GM23248 (cell line): ENCODE measurements around the gene LRPAP1. TPM values are rescaled to one million over a fixed set of nuclear protein-coding genes. Genes with fewer than 3 reads are reported as not detected.

Experiments used
- DNase-seq: peaks from one replicate; pipeline ENCODE4 v3.0.0-alpha.2; 2015
- H2AFZ ChIP-seq: fragments of 200-600 bp; sonication (generic); 2 replicates; pipeline ENCODE4 v1.6.1; 2016; ENCODE audit warnings: antibody characterized with exemption
- H3F3A ChIP-seq: fragments of 200-600 bp; sonication (generic); 2 replicates; pipeline ENCODE4 v1.6.1; 2016; ENCODE audit warnings: mild to moderate bottlenecking, antibody characterized with exemption, mixed run types; ENCODE audit not compliant: insufficient read depth
- H3K27ac ChIP-seq: fragments of 200-600 bp; sonication (generic); 2 replicates; pipeline ENCODE4 v1.5.1; 2016; ENCODE audit warnings: mild to moderate bottlenecking
- H3K27me3 ChIP-seq: fragments of 200-600 bp; sonication (generic); replicated peaks from 2 replicates; pipeline ENCODE4 v1.6.1; 2016; ENCODE audit warnings: mild to moderate bottlenecking; ENCODE audit not compliant: insufficient read depth
- H3K36me3 ChIP-seq: fragments of 200-600 bp; sonication (generic); 2 replicates; pipeline ENCODE4 v1.6.1; 2016; ENCODE audit warnings: low read depth, mild to moderate bottlenecking
- H3K4me1 ChIP-seq: fragments of 200-600 bp; sonication (generic); 2 replicates; pipeline ENCODE4 v1.6.1; 2016; ENCODE audit warnings: mild to moderate bottlenecking; ENCODE audit not compliant: insufficient read depth
- H3K4me2 ChIP-seq: fragments of 200-600 bp; sonication (generic); one replicate; pipeline ENCODE4 v1.6.1; 2016; ENCODE audit warnings: mild to moderate bottlenecking; ENCODE audit not compliant: unreplicated experiment
- H3K4me3 ChIP-seq: fragments of 200-600 bp; sonication (generic); 2 replicates; pipeline ENCODE4 v1.5.1; 2016; ENCODE audit warnings: mild to moderate bottlenecking
- H3K79me2 ChIP-seq: fragments of 200-600 bp; sonication (generic); 2 replicates; pipeline ENCODE4 v1.6.1; 2016; ENCODE audit warnings: mild to moderate bottlenecking; ENCODE audit not compliant: insufficient read depth
- H3K9ac ChIP-seq: fragments of 200-600 bp; sonication (generic); 2 replicates; pipeline ENCODE4 v1.6.1; 2016; ENCODE audit warnings: mild to moderate bottlenecking
- H3K9me2 ChIP-seq: fragments of 200-600 bp; sonication (generic); 2 replicates; pipeline ENCODE4 v1.6.1; 2016; ENCODE audit warnings: mixed run types, mild to moderate bottlenecking, moderate library complexity; ENCODE audit not compliant: insufficient read depth
- H3K9me3 ChIP-seq: fragments of 200-600 bp; sonication (generic); one replicate; pipeline ENCODE4 v1.6.1; 2017; ENCODE audit warnings: low read depth
- H4K20me1 ChIP-seq: fragments of 200-600 bp; sonication (generic); 2 replicates; pipeline ENCODE4 v1.6.0; 2016; ENCODE audit not compliant: insufficient read depth
- EZH2 ChIP-seq: fragments of 200-600 bp; sonication (generic); IDR thresholded peaks from 2 replicates; pipeline ENCODE4 v1.6.1; 2018; ENCODE audit warnings: antibody characterized with exemption, mild to moderate bottlenecking; ENCODE audit not compliant: insufficient read depth, poor library complexity, severe bottlenecking
- EZH2phosphoT487 ChIP-seq: fragments of 200-600 bp; sonication (generic); IDR thresholded peaks from 2 replicates; pipeline ENCODE4 v1.6.1; 2018; ENCODE audit warnings: antibody characterized with exemption, moderate library complexity, mild to moderate bottlenecking, low read depth; ENCODE audit not compliant: insufficient read depth
- WGBS, 2 experiments: methylation state at CpG; one replicate each; pipeline ENCODE4 v1.1.6; 2015 to 2017; ENCODE audit warnings: low lambda C conversion rate in 2 of 2, low coverage in 1 of 2; ENCODE audit errors: missing lambda C conversion rate in 2 of 2; 5-methylcytosine and 5-hydroxymethylcytosine counted together
- in situ Hi-C: fragments of 300-500 bp; cut with MboI; formaldehyde crosslinking; loops from 2 replicates; pipeline ENCODE4 v1.15.0; 2020
- polyA plus RNA-seq: library from polyadenylated mRNA; unstranded; fragments of >200 nt; fragmentation: Nextera tagmentation; extraction: Ambion mirVana; gene quantifications from 2 replicates; pipeline ENCODE4 v1.2.1, GENCODE V29; 2016
- total RNA-seq: library from RNA; depleted of rRNA; stranded (reverse); fragments of >200 nt; shearing (Covaris generic); gene quantifications from 2 replicates; pipeline ENCODE4 v1.2.3, GENCODE V29; 2014

LRPAP1 gene
- total and polyA plus RNA-seq, 2 experiments from 2014 or later, result 237 to 338 TPM

DNA sequence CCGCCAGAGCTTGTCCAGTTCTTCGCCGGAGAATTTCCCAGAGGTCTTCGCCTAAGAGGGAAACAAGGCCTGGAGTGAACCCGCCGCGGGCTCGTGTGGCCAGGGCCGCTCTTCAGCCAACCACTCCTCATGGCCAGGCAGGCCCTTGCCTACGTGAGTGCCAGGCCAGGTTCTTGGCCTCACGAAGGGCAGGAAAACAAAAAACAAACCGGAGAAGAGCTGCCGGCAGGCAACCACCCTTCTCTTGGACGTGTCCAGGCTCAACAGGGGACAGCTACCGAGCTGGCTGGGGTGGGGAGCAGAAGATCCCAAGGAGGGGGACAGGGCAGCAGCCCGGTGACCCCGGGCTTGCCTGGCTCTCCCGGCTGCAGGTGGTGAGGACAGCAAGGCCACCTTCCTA, 13.3 kb downstream of the LRPAP1 start:
- H2AFZ ChIP-seq, result no peak overlapping the region
- H3F3A ChIP-seq, result no peaks in the 10 kb centered on the region
- in situ Hi-C loops, result no loop called here
- no peaks in the 10 kb centered on the region for H3K79me2 ChIP-seq
- no peaks in the 10 kb centered on the region for H3K36me3 ChIP-seq
- H3K9me2 ChIP-seq, result no peaks in the 10 kb centered on the region
- WGBS, 2 experiments, result 94 to 97% methylated on average over 17 of the region's 18 CpGs
- H3K4me2 ChIP-seq, result no peak overlapping the region
- no peak for DNase-seq
- TF ChIP-seq EZH2 (no peak), EZH2phosphoT487 (no peak)
- no peak overlapping the region for H3K9ac ChIP-seq
- no peaks in the 10 kb centered on the region for H4K20me1 ChIP-seq
- no peaks in the 10 kb centered on the region for H3K4me1 ChIP-seq
- H3K4me3 ChIP-seq, result no peak overlapping the region
- no peaks in the 10 kb centered on the region for H3K27me3 ChIP-seq
- no peak overlapping the region for H3K27ac ChIP-seq
- H3K9me3 ChIP-seq, result no peaks in the 10 kb centered on the region

DNA sequence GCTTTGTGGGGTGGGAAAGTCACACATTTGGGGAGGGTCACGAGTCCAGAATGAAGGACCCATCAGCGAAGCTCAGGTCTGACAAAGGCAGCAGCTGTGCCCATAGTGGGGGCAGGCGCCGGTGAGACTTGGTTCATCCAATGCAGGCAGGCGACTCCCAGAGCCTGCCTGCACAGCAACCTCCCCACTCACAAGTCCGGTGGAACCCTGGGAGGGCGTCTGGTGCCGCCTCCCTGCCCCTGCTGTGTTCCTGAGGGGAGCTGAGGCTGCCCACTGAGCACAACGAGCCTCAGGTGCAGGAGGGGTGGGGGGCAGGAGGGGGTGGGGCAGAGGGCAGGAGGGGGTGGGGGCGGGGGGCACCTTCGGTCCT, 13.7 kb downstream of the LRPAP1 start:
- Histone ChIP-seq H3K79me2 (no peaks in the 10 kb centered on the region), H3K36me3 (no peaks in the 10 kb centered on the region; the same call in 1 of the 2 replicates), H3K9ac (no peak overlapping the region), H3K4me2 (no peak overlapping the region), H3K4me1 (no peaks in the 10 kb centered on the region), H4K20me1 (no peaks in the 10 kb centered on the region), H3K27ac (no peak overlapping the region), H3K27me3 (no peaks in the 10 kb centered on the region), H3K4me3 (no peak overlapping the region), H3F3A (no peaks in the 10 kb centered on the region), H3K9me2 (no peaks in the 10 kb centered on the region), H3K9me3 (no peaks in the 10 kb centered on the region), H2AFZ (no peak overlapping the region)
- 79 to 84% methylated on average over 8 to 11 of the region's 11 CpGs for WGBS, 2 experiments
- TF ChIP-seq EZH2, result no peak
- TF ChIP-seq EZH2phosphoT487, result no peak
- in situ Hi-C loops, result no loop called here
- DNase-seq, result no peak

DNA sequence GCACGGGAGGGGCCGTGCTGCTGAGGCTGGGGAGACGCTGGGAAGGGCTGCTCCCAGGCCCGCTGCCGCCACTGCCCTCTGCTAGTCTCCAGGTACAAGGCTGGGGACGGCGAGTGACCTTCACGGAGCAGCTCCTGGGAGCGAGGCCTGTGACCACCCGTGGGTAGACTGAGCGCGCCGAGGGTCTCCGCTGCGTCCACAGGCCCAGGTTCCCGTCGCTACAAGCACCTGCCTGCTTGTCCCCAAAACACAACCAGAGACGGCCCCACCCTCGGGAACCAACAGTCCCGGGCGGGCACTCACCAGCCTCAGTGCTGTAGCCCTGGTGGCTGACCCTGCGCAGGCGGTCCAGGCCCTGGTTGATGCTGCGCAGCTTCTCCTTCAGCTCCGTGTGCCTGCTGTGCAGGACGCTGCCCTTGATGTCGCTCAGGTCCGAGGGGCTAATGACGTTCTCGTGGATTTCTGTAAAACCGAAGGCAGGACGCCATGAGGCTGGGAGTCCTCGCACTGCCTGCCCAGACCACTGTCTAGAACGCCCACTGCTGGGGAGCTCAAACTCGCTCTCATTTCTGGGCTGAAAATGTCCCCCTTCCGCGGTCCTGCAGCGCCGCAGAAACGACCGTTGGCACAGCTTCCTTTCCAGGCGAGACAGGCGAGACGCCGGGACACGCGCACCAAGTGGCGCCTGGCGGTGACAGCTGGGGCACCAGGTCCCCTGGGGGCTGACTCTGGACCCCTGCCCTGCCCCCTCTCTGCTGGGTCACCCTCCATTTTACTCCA, 14.3 kb downstream of the LRPAP1 start:
- Histone ChIP-seq H3K9ac (no peak overlapping the region), H3K79me2 (no peaks in the 10 kb centered on the region), H3K4me3 (no peak overlapping the region), H4K20me1 (no peaks in the 10 kb centered on the region), H2AFZ (no peak overlapping the region), H3K27me3 (no peaks in the 10 kb centered on the region), H3K9me3 (no peaks in the 10 kb centered on the region), H3F3A (no peaks in the 10 kb centered on the region), H3K4me1 (no peaks in the 10 kb centered on the region), H3K36me3 (no peaks in the 10 kb centered on the region; the same call in 1 of the 2 replicates), H3K4me2 (no peak overlapping the region), H3K27ac (no peak overlapping the region), H3K9me2 (no peaks in the 10 kb centered on the region)
- no peak for DNase-seq
- 92 to 94% methylated on average over 36 to 48 of the region's 49 CpGs for whole genome bisulfite sequencing, 2 experiments
- in situ Hi-C loops, result no loop called here
- TF ChIP-seq EZH2phosphoT487 (no peak), EZH2 (no peak)

DNA sequence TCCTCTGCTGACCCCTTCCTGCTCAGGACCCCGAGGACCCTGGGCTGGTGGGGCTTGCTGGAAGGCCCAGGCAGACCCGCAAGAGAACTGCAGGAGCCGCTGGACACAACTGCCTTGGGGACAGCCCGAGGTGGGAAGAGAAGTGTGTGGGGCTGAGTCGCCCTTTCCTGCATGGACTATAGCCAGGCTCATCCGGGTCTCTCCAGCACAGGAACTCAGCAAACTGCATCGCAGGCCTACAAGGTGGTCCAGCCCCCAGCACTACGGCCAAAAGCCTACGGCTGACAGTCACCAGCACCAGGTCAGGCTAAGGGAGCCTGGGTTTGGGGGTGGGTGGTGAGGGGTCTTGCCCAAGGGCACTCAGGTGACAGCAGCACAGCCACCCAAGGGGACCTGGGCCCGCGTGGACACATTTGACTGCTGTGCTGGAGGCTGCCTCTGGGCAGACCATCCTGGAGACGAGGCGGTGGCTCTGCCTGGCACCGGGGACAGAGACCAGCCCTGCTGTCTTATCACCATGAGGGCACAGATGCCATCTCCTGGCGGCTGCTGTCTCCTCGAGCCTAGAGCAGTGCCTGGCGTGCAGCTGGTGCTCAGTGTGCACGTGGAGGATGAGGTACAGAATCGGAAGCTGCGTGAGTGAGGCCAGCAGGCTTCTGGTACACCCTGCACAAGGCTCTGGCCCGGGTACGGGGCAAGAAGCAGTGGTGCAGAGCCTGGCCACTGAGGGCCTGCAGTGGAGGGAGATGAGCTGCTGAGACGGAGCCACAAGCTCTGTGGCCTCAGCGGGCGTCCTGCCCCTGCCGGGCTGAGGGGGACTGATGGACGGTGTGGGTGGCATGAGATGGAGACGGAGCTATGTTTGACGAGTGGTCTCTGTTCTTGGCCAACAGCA, 15.1 kb downstream of the LRPAP1 start:
- H3F3A ChIP-seq, result no peaks in the 10 kb centered on the region
- no peaks in the 10 kb centered on the region for H3K4me1 ChIP-seq
- no peaks in the 10 kb centered on the region; the same call in 1 of the 2 replicates for H3K36me3 ChIP-seq
- no peak overlapping the region for H3K9ac ChIP-seq
- 91 to 95% methylated on average over 28 to 29 of the region's 29 CpGs for WGBS, 2 experiments
- TF ChIP-seq EZH2phosphoT487 (no peak), EZH2 (no peak)
- no peaks in the 10 kb centered on the region for H3K9me2 ChIP-seq
- no peaks in the 10 kb centered on the region for H4K20me1 ChIP-seq
- no peak for DNase-seq
- no peaks in the 10 kb centered on the region for H3K9me3 ChIP-seq
- H3K79me2 ChIP-seq, result no peaks in the 10 kb centered on the region
- no peaks in the 10 kb centered on the region for H3K27me3 ChIP-seq
- no peak overlapping the region for H3K4me2 ChIP-seq
- no peak overlapping the region for H3K27ac ChIP-seq
- H2AFZ ChIP-seq, result no peak overlapping the region
- in situ Hi-C loops, result no loop called here
- H3K4me3 ChIP-seq, result no peak overlapping the region
